Activated CD4-positive, alpha-beta T cell treated with anti-CD3 and anti-CD28 coated beads, Interleukin-2, amount 50 U/mL, for 24 hours (primary cell): Measurements from ENCODE around the gene SLC35A5.

Experiments
- DNase-seq, 2 donors: peaks; one replicate each; pipeline ENCODE4 v3.0.0-alpha.2; 2020; ENCODE audit warnings: low read depth in 1 of 2, low spot score in 1 of 2

The SLC35A5 gene

GRCh38 chr3:112623213-112623612 is 61.4 kb downstream of the SLC35A5 start:
- DNase-seq, result no peak

- no peak for DNase-seq
Observed at GRCh38 chr3:112623717-112624116, 61.9 kb downstream of the SLC35A5 start.

GRCh38 chr3:112627419-112627818 is 65.6 kb downstream of the SLC35A5 start:
- DNase-seq, result no peak

GRCh38 chr3:112627919-112628466 is 66.1 kb downstream of the SLC35A5 start:
- no peak for DNase-seq

GRCh38 chr3:112629425-112629824 is 67.6 kb downstream of the SLC35A5 start:
- no peak for DNase-seq

- DNase-seq, result no peak
Observed at GRCh38 chr3:112631257-112631656, 69.4 kb downstream of the SLC35A5 start.

GRCh38 chr3:112632596-112632995 is 70.8 kb downstream of the SLC35A5 start:
- DNase-seq, result no peak

GRCh38 chr3:112633191-112633590 is 71.3 kb downstream of the SLC35A5 start:
- no peak for DNase-seq

GRCh38 chr3:112633757-112634156 is 71.9 kb downstream of the SLC35A5 start:
- no peak for DNase-seq

GRCh38 chr3:112634786-112635541 is 73.1 kb downstream of the SLC35A5 start:
- no peak for DNase-seq
